IgD-negative memory B cell (primary cell): Measurements from ENCODE around the gene CFAP58. TPM values are rescaled to one million over a fixed set of nuclear protein-coding genes. Genes with fewer than 3 reads are reported as not detected.

ENCODE experiments used
- H3K27ac Mint-ChIP-seq, 3 donors: one replicate each; pipeline ENCODE4 v1.8.0; 2020 to 2022; ENCODE audit warnings: mild to moderate bottlenecking in 3 of 3, mixed read lengths in 3 of 3, moderate library complexity in 1 of 3
- H3K27me3 Mint-ChIP-seq: one replicate; pipeline ENCODE4 v1.8.0; 2021; ENCODE audit warnings: mixed read lengths
- H3K36me3 Mint-ChIP-seq: one replicate; pipeline ENCODE4 v1.8.0; 2020; ENCODE audit warnings: mild to moderate bottlenecking, mixed read lengths
- H3K4me1 Mint-ChIP-seq, 3 donors: one replicate each; pipeline ENCODE4 v1.8.0; 2020 to 2022; ENCODE audit warnings: mixed read lengths in 3 of 3, mild to moderate bottlenecking in 1 of 3
- H3K4me3 Mint-ChIP-seq, 4 donors: one replicate each; pipeline ENCODE4 v1.8.0; 2020 to 2022; ENCODE audit warnings: mild to moderate bottlenecking in 4 of 4, mixed read lengths in 4 of 4, moderate library complexity in 3 of 4
- H3K9me3 Mint-ChIP-seq, 3 donors: one replicate each; pipeline ENCODE4 v1.8.0; 2020 to 2021; ENCODE audit warnings: mixed read lengths in 3 of 3, mild to moderate bottlenecking in 1 of 3
- polyA plus RNA-seq: library from polyadenylated mRNA; unstranded; fragments of 300-500 nt; fragmentation: Illumina TruSeq; gene quantifications from one replicate; pipeline ENCODE4 v1.2.3, GENCODE V29; 2021

Gene CFAP58
- polyA plus RNA-seq, 1 donor from 2014 or later: not detected

GRCh38 chr10:104393387-104393786 is 39.8 kb downstream of the CFAP58 start:
- Mint-ChIP-seq H3K36me3 (no peaks in the 10 kb centered on the region), H3K9me3 (no peaks in the 10 kb centered on the region), H3K4me3 (no peak overlapping the region)

GRCh38 chr10:104396581-104396980 is 42.9 kb downstream of the CFAP58 start:
- Mint-ChIP-seq H3K27ac (no peak overlapping the region), H3K27me3 (peaks cover 4% of the 10 kb centered on the region), H3K4me3 (no peak overlapping the region), H3K4me1 (no peaks in the 10 kb centered on the region), H3K9me3 (no peaks in the 10 kb centered on the region), H3K36me3 (no peaks in the 10 kb centered on the region)

More at GRCh38 chr10:104393387-104393786, 39.8 kb downstream of the CFAP58 start:
- Mint-ChIP-seq H3K4me1 (no peaks in the 10 kb centered on the region), H3K27me3 (peaks cover 6% of the 10 kb centered on the region), H3K27ac (no peak overlapping the region)

GRCh38 chr10:104403636-104404035 is 50.0 kb downstream of the CFAP58 start:
- Mint-ChIP-seq H3K4me1 (peaks cover 0 to 5% (median 0%) of the 10 kb centered on the region in 3 donors), H3K27me3 (peaks cover 9% of the 10 kb centered on the region), H3K36me3 (no peaks in the 10 kb centered on the region), H3K27ac (no peak overlapping the region), H3K4me3 (no peak overlapping the region), H3K9me3 (no peaks in the 10 kb centered on the region)

- Mint-ChIP-seq H3K4me3 (no peak overlapping the region), H3K27me3 (peaks cover 13% of the 10 kb centered on the region), H3K27ac (no peak overlapping the region), H3K36me3 (no peaks in the 10 kb centered on the region), H3K9me3 (no peaks in the 10 kb centered on the region), H3K4me1 (peaks cover 0 to 5% (median 0%) of the 10 kb centered on the region in 3 donors)
Observed at GRCh38 chr10:104406715-104407650, 53.4 kb downstream of the CFAP58 start.

GRCh38 chr10:104413528-104413927 is 59.9 kb downstream of the CFAP58 start:
- Mint-ChIP-seq H3K36me3 (no peaks in the 10 kb centered on the region), H3K4me3 (no peak overlapping the region), H3K27ac (no peak overlapping the region), H3K9me3 (no peaks in the 10 kb centered on the region), H3K27me3 (peaks cover 4% of the 10 kb centered on the region), H3K4me1 (no peaks in the 10 kb centered on the region)

GRCh38 chr10:104415526-104416165 is 62.0 kb downstream of the CFAP58 start:
- Mint-ChIP-seq H3K9me3 (no peaks in the 10 kb centered on the region), H3K27ac (no peak overlapping the region), H3K4me3 (no peak overlapping the region), H3K4me1 (no peaks in the 10 kb centered on the region), H3K27me3 (no peaks in the 10 kb centered on the region), H3K36me3 (no peaks in the 10 kb centered on the region)

GRCh38 chr10:104416851-104417250 is 63.2 kb downstream of the CFAP58 start:
- H3K27ac Mint-ChIP-seq: no peak overlapping the region
- no peaks in the 10 kb centered on the region for H3K36me3 Mint-ChIP-seq
- no peaks in the 10 kb centered on the region for H3K27me3 Mint-ChIP-seq
- no peaks in the 10 kb centered on the region for H3K9me3 Mint-ChIP-seq
- H3K4me1 Mint-ChIP-seq: no peaks in the 10 kb centered on the region
- no peak overlapping the region for H3K4me3 Mint-ChIP-seq

- Mint-ChIP-seq H3K36me3 (no peaks in the 10 kb centered on the region), H3K9me3 (no peaks in the 10 kb centered on the region), H3K4me1 (no peaks in the 10 kb centered on the region), H3K27ac (no peak overlapping the region), H3K27me3 (no peaks in the 10 kb centered on the region), H3K4me3 (no peak overlapping the region)
Observed at GRCh38 chr10:104417637-104418292, 64.1 kb downstream of the CFAP58 start.

GRCh38 chr10:104424719-104425118 is 71.1 kb downstream of the CFAP58 start:
- H3K27ac Mint-ChIP-seq: no peak overlapping the region
- no peak overlapping the region for H3K4me3 Mint-ChIP-seq
- no peaks in the 10 kb centered on the region for H3K9me3 Mint-ChIP-seq
- H3K36me3 Mint-ChIP-seq: no peaks in the 10 kb centered on the region
- H3K4me1 Mint-ChIP-seq: no peaks in the 10 kb centered on the region
- H3K27me3 Mint-ChIP-seq: no peaks in the 10 kb centered on the region

- H3K9me3 Mint-ChIP-seq: peaks cover 0 to 2% (median 0%) of the 10 kb centered on the region in 3 donors
- H3K4me3 Mint-ChIP-seq: no peak overlapping the region
- H3K4me1 Mint-ChIP-seq: no peaks in the 10 kb centered on the region
- no peaks in the 10 kb centered on the region for H3K27me3 Mint-ChIP-seq
- no peak overlapping the region for H3K27ac Mint-ChIP-seq
- H3K36me3 Mint-ChIP-seq: no peaks in the 10 kb centered on the region
Observed at GRCh38 chr10:104427989-104428388, 74.4 kb downstream of the CFAP58 start.

- Mint-ChIP-seq H3K4me3 (no peak overlapping the region), H3K9me3 (peaks cover 0 to 2% (median 0%) of the 10 kb centered on the region in 3 donors), H3K27me3 (peaks cover 1% of the 10 kb centered on the region), H3K4me1 (no peaks in the 10 kb centered on the region), H3K36me3 (no peaks in the 10 kb centered on the region), H3K27ac (no peak overlapping the region)
Observed at GRCh38 chr10:104429846-104430245, 76.2 kb downstream of the CFAP58 start.

GRCh38 chr10:104430360-104430759 is 76.7 kb downstream of the CFAP58 start:
- peaks cover 0 to 2% (median 0%) of the 10 kb centered on the region in 3 donors for H3K9me3 Mint-ChIP-seq
- H3K27ac Mint-ChIP-seq: no peak overlapping the region
- H3K4me3 Mint-ChIP-seq: no peak overlapping the region
- no peaks in the 10 kb centered on the region for H3K4me1 Mint-ChIP-seq
- H3K27me3 Mint-ChIP-seq: peaks cover 4% of the 10 kb centered on the region
- no peaks in the 10 kb centered on the region for H3K36me3 Mint-ChIP-seq

GRCh38 chr10:104433669-104434068 is 80.0 kb downstream of the CFAP58 start:
- Mint-ChIP-seq H3K9me3 (peaks cover 0 to 3% (median 0%) of the 10 kb centered on the region in 3 donors), H3K4me1 (no peaks in the 10 kb centered on the region), H3K4me3 (no peak overlapping the region), H3K36me3 (no peaks in the 10 kb centered on the region), H3K27ac (no peak overlapping the region), H3K27me3 (peaks cover 4% of the 10 kb centered on the region)

GRCh38 chr10:104434601-104435000 is 81.0 kb downstream of the CFAP58 start:
- H3K36me3 Mint-ChIP-seq: no peaks in the 10 kb centered on the region
- H3K27ac Mint-ChIP-seq: no peak overlapping the region
- H3K9me3 Mint-ChIP-seq: peaks cover 0 to 3% (median 0%) of the 10 kb centered on the region in 3 donors
- peaks cover 4% of the 10 kb centered on the region for H3K27me3 Mint-ChIP-seq
- no peaks in the 10 kb centered on the region for H3K4me1 Mint-ChIP-seq
- H3K4me3 Mint-ChIP-seq: no peak overlapping the region

GRCh38 chr10:104435822-104436221 is 82.2 kb downstream of the CFAP58 start:
- Mint-ChIP-seq H3K27me3 (peaks cover 4% of the 10 kb centered on the region), H3K4me3 (no peak overlapping the region), H3K4me1 (no peaks in the 10 kb centered on the region), H3K9me3 (peaks cover 0 to 3% (median 0%) of the 10 kb centered on the region in 3 donors), H3K27ac (no peak overlapping the region), H3K36me3 (no peaks in the 10 kb centered on the region)
